Type B pancreatic cell (in vitro differentiated cells): ENCODE results near the gene RAB10. TPM values are rescaled to one million over a fixed set of nuclear protein-coding genes. Genes with fewer than 3 reads are reported as not detected.
A peak's percentile ranks its signal among the peaks of the same experiment; 100 is the strongest.

ENCODE experiments used
- DNase-seq: peaks from one replicate; pipeline ENCODE4 v3.0.0; 2021; ENCODE audit warnings: mixed read lengths; ENCODE audit not compliant: unreplicated experiment; ENCODE audit errors: extremely low spot score
- H3K27ac Mint-ChIP-seq: 2 replicates; pipeline ENCODE4 v1.8.0; 2021; ENCODE audit warnings: mild to moderate bottlenecking, mixed read lengths
- H3K27me3 Mint-ChIP-seq: 2 replicates; pipeline ENCODE4 v1.8.0; 2021; ENCODE audit warnings: mixed read lengths
- H3K36me3 Mint-ChIP-seq: 2 replicates; pipeline ENCODE4 v1.8.0; 2021; ENCODE audit warnings: mixed read lengths
- H3K4me1 Mint-ChIP-seq: one replicate; pipeline ENCODE4 v1.8.0; 2021; ENCODE audit warnings: mixed read lengths; ENCODE audit not compliant: unreplicated experiment
- H3K4me3 Mint-ChIP-seq: 2 replicates; pipeline ENCODE4 v1.8.0; 2021; ENCODE audit warnings: mild to moderate bottlenecking, mixed read lengths
- H3K9me3 Mint-ChIP-seq: 2 replicates; pipeline ENCODE4 v1.8.0; 2021; ENCODE audit warnings: mixed read lengths
- CTCF ChIP-seq: fragments of 200-600 bp; sonication (generic); conservative IDR thresholded peaks from 2 replicates; pipeline ENCODE4 v1.5.0; 2021; ENCODE audit warnings: antibody characterized with exemption, mild to moderate bottlenecking
- total RNA-seq: library from RNA; stranded (reverse); gene quantifications from 2 replicates; pipeline ENCODE4 v1.2.1, GENCODE V29; 2021; ENCODE audit warnings: low replicate concordance

Gene RAB10
- total RNA-seq, 1 donor from 2014 or later, result 143 TPM

- no peaks in the 10 kb centered on the region for H3K27me3 Mint-ChIP-seq
- H3K4me3 Mint-ChIP-seq, result peak overlapping the region; percentile 93
- H3K27ac Mint-ChIP-seq, result peak overlapping the region; percentile 98
- peaks cover 4% of the 10 kb centered on the region for H3K36me3 Mint-ChIP-seq
- no peaks in the 10 kb centered on the region for H3K9me3 Mint-ChIP-seq
- peaks cover 12% of the 10 kb centered on the region for H3K4me1 Mint-ChIP-seq
- DNase-seq, result peak; percentile 87
- TF ChIP-seq CTCF, result no peak
Measured at GRCh38 chr2:26033270-26033817, 540 bp upstream of the RAB10 start.

- DNase-seq, result no peak
- H3K4me3 Mint-ChIP-seq, result peak overlapping the region; percentile 93
- TF ChIP-seq CTCF, result no peak
- H3K36me3 Mint-ChIP-seq, result peaks cover 4% of the 10 kb centered on the region
- H3K9me3 Mint-ChIP-seq, result no peaks in the 10 kb centered on the region
- H3K27ac Mint-ChIP-seq, result peak overlapping the region; percentile 98
- no peaks in the 10 kb centered on the region for H3K27me3 Mint-ChIP-seq
- peaks cover 12% of the 10 kb centered on the region for H3K4me1 Mint-ChIP-seq
Measured at GRCh38 chr2:26034637-26034992, 731 bp downstream of the RAB10 start.

DNA sequence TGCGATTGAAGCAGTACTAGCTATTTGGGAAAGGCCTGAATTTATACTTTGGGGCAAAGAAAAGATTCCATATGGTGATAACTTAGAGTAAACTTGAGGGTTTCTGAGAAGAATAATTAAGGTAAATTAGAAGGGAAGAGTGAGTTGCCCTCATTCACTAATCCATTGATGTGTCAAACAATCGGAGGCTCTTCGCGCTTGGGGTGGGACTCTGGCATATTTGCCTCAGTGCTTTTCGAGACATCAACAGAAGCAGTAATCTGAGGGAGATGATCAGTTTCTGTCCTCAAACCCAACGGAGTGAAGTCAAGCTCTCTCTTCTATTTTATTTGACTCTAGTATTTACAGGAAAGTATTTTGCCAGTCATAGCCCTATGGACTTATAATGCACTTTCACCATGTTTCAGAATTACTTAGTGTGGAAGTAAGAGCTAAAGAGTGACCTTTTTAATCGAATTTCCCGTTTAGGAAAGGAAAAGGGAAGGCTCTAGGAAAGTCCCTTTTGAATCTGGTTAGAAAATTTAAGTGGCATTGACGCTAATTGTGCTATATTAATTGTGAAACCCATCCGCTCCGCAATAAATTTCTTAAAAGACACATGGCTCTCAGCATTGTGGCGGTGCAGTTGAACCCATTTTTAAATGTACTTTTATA is 1.3 kb downstream of the RAB10 start:
- Mint-ChIP-seq H3K4me1 (peaks cover 13% of the 10 kb centered on the region), H3K4me3 (peak overlapping the region; percentile 93), H3K36me3 (peaks cover 6% of the 10 kb centered on the region), H3K27me3 (no peaks in the 10 kb centered on the region), H3K9me3 (no peaks in the 10 kb centered on the region), H3K27ac (peak overlapping the region; percentile 98)
- no peak for TF ChIP-seq CTCF
- no peak for DNase-seq

- Mint-ChIP-seq H3K27me3 (no peaks in the 10 kb centered on the region), H3K36me3 (peaks cover 25% of the 10 kb centered on the region), H3K4me3 (peak overlapping the region; percentile 25), H3K4me1 (peaks cover 24% of the 10 kb centered on the region), H3K27ac (no peak overlapping the region), H3K9me3 (no peaks in the 10 kb centered on the region)
- TF ChIP-seq CTCF, result no peak
- no peak for DNase-seq
Measured at GRCh38 chr2:26039603-26040323, 5.9 kb downstream of the RAB10 start.

- H3K27ac Mint-ChIP-seq, result peak overlapping the region; percentile 1
- H3K9me3 Mint-ChIP-seq, result no peaks in the 10 kb centered on the region
- peaks cover 29% of the 10 kb centered on the region for H3K36me3 Mint-ChIP-seq
- H3K4me1 Mint-ChIP-seq, result peaks cover 19% of the 10 kb centered on the region
- DNase-seq, result no peak
- TF ChIP-seq CTCF, result no peak
- no peak overlapping the region for H3K4me3 Mint-ChIP-seq
- H3K27me3 Mint-ChIP-seq, result no peaks in the 10 kb centered on the region
Measured at GRCh38 chr2:26043109-26043508, 9.2 kb downstream of the RAB10 start.
